ENCODE results near the gene ACSL3.

DNA sequence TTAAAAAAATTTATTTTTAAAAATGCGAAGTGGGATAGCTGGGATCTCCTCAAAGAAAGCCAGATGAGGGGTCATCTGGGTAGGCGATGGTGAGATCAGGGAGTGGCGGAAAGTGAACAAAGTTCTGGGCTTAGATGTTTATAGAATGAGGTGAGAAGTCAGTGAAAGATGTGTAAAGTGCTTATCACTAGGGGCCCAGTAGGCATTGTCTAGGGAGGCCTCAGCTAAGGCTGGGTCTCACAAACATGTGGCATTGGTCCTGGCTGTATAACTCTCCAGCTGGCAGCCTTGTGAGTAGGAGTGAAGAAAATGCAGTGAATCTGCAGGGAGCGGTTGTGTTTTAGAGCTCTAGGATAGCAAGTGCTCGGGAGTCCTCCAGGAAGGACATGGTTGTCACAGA lies 10.5 kb downstream of the ACSL3 start:
- no peak for TF ChIP-seq POLR2A (IDR thresholded peaks at IDR 0.05)
- TF ChIP-seq, protein P1, sequence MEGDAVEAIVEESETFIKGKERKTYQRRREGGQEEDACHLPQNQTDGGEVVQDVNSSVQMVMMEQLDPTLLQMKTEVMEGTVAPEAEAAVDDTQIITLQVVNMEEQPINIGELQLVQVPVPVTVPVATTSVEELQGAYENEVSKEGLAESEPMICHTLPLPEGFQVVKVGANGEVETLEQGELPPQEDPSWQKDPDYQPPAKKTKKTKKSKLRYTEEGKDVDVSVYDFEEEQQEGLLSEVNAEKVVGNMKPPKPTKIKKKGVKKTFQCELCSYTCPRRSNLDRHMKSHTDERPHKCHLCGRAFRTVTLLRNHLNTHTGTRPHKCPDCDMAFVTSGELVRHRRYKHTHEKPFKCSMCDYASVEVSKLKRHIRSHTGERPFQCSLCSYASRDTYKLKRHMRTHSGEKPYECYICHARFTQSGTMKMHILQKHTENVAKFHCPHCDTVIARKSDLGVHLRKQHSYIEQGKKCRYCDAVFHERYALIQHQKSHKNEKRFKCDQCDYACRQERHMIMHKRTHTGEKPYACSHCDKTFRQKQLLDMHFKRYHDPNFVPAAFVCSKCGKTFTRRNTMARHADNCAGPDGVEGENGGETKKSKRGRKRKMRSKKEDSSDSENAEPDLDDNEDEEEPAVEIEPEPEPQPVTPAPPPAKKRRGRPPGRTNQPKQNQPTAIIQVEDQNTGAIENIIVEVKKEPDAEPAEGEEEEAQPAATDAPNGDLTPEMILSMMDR (IDR thresholded peaks at IDR 0.05 in 4 of 5, conservative IDR thresholded peaks at IDR 0.05 in 1 of 5) = no peak
